Muscle layer of colon (tissue), 2 donors: Measurements from ENCODE around the gene LRP6.

Source experiments
- H3K27ac ChIP-seq: one replicate; pipeline ENCODE4 v1.7.0; 2013; ENCODE audit warnings: low read depth, mild to moderate bottlenecking, low read length, moderate library complexity
- H3K27me3 ChIP-seq, 2 donors: one replicate each; pipeline ENCODE4 v1.7.0; 2013; ENCODE audit warnings: low read length in 2 of 2, mild to moderate bottlenecking in 2 of 2; ENCODE audit not compliant: insufficient read depth in 2 of 2, control insufficient read depth in 1 of 2
- H3K36me3 ChIP-seq: one replicate; pipeline ENCODE4 v1.7.0; 2013; ENCODE audit warnings: mild to moderate bottlenecking, low read length; ENCODE audit not compliant: insufficient read depth
- H3K4me1 ChIP-seq: one replicate; pipeline ENCODE4 v1.7.0; 2013; ENCODE audit warnings: mild to moderate bottlenecking, low read length; ENCODE audit not compliant: insufficient read depth
- H3K4me3 ChIP-seq, 2 donors: one replicate each; pipeline ENCODE4 v1.7.0; 2013; ENCODE audit warnings: low read length in 2 of 2, low read depth in 1 of 2, mild to moderate bottlenecking in 1 of 2, moderate library complexity in 1 of 2
- H3K9ac ChIP-seq: one replicate; pipeline ENCODE4 v1.7.0; 2013; ENCODE audit warnings: low read length
- H3K9me3 ChIP-seq: one replicate; pipeline ENCODE4 v1.7.0; 2013; ENCODE audit warnings: mild to moderate bottlenecking, low read length
- donor health status: abdominal sarcoma.
- donor health status: Adenocarcinoma of cecum.

LRP6 gene

DNA sequence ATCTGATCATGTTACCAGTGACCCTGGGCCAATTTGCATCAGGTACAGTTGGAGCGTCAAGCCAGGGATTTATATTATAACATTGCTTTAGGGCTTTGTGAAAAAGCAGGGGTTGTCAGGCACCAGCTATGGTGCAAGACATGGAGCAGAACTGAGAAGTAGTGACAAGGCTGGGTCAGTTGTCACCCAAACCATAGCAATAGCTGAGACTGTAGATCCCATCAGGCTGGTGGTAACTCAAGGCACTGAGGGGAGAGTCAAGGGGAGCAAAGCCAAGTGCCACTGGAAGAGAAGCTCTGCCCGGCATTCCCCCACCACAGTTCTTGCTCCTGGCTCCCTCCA, 179.2 kb downstream of the LRP6 start:
- H3K9ac ChIP-seq = no peak overlapping the region

DNA sequence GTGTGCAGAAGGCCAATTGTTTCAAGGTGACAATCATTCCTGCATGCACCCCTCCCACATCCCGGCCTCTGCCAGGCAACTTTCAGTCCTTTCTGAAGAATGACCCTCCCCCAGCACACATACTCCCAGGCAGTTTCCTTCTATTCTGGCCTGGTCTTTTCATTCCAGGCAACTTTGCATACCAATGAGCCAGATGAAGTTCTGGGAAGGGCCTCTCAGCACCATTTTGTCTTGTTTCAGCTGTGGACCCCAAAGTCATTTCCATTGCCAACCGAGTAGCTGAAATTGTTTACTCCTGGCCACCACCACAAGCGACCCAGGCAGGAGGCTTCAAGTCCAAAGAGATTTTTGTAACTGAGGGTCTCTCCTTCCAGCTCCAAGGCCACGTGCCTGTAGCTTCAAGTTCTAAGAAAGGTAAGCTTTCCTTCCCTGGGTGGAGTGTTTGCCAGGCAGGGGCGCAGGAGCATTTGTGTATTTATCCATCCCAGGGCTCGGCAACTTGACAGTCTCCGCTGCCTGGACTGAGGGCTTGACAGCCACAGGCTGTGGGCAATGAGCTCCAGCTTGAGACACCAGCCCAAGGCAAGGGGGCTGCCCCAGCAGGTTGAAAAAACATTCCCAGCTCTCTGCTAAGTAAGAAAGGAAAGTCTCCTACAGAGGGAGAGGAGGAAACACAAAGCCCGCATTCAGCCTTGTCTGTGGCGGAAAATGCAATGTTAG, 179.7 kb downstream of the LRP6 start:
- Histone ChIP-seq H3K4me3 (no peak overlapping the region), H3K9ac (no peak overlapping the region), H3K27me3 (no peaks in the 10 kb centered on the region), H3K4me1 (no peaks in the 10 kb centered on the region), H3K9me3 (no peaks in the 10 kb centered on the region), H3K27ac (no peak overlapping the region), H3K36me3 (no peaks in the 10 kb centered on the region)

More for the DNA sequence above, 179.2 kb downstream of the LRP6 start:
- Histone ChIP-seq H3K9me3 (no peaks in the 10 kb centered on the region), H3K4me1 (no peaks in the 10 kb centered on the region), H3K36me3 (no peaks in the 10 kb centered on the region), H3K4me3 (no peak overlapping the region), H3K27ac (no peak overlapping the region), H3K27me3 (no peaks in the 10 kb centered on the region)

DNA sequence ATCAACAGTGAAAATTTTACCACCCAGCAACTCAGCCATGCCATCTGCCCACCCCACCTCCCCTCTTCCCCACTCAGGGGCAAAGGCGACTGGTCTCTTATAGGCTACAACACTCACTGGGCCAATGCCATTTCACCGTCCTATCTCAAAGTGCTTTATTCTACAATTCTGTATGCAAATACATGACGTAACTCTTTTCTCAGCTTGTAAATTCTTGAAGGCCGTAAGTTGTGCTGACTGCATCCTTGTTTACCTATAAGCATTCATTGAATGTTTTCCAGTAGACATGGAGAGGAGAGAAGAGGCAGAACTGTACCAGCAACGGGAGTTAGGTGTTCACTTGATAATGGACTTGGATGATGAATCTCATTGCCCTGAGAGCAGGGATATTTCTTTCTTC, 180.5 kb downstream of the LRP6 start:
- H3K27ac ChIP-seq = no peak overlapping the region
- H3K27me3 ChIP-seq = no peaks in the 10 kb centered on the region
- H3K4me1 ChIP-seq = no peaks in the 10 kb centered on the region
- H3K9ac ChIP-seq = no peak overlapping the region
- no peak overlapping the region for H3K4me3 ChIP-seq
- no peaks in the 10 kb centered on the region for H3K9me3 ChIP-seq
- no peaks in the 10 kb centered on the region for H3K36me3 ChIP-seq

DNA sequence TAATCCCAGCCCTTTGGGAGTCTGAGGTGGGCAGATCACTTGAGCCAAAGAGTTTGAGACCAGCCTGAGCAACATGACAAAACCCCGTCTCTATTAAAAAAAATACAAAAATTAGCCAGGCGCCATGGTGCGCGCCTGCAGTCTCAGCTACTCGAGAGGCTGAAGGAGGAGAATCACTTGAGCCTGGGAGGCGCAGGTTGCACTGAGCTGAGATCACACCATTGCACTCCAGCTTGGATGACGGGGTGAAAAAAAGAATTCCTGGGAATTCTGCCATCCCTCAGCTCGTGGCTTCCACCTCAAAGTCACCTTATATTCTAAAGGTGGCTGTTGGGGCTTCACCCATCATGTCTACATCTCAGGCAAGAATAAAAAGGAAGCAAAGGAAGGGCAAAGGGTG, 183.2 kb downstream of the LRP6 start:
- no peaks in the 10 kb centered on the region for H3K36me3 ChIP-seq
- H3K27ac ChIP-seq = no peak overlapping the region
- H3K9ac ChIP-seq = no peak overlapping the region
- H3K4me3 ChIP-seq = no peak overlapping the region
- H3K9me3 ChIP-seq = no peaks in the 10 kb centered on the region
- no peaks in the 10 kb centered on the region for H3K4me1 ChIP-seq
- H3K27me3 ChIP-seq = no peaks in the 10 kb centered on the region

DNA sequence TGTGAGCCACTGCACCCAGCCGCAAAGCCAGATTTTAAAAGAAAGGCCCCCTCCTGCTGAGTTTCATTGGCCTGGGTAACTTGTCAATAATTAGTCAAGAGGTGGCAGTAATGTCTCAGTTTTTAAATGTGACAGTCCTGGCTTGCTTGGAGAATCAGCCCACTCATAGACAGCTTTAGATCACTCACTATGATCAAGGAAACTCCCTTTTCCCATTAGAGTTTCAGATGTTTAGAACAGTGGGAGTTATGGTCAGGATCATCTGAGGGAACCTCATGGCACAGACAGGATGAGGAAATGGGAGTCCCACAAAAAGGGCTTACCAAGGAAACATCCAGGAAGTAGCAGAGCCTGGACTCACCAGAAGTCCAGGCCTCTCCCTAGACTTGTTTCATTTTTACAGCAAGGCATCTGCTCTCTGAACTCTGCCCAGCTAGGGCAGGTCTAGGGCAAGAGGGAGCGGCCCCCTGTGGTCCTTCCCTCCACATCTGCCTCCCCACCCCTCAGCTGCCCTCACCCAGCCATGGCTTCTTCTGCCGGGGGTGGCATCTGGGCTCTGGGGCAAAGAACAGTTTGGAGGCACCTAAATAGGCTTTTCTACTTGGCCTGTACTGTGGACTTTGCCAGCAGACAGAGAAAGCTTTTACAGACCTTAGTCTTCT, 184.9 kb downstream of the LRP6 start:
- H3K27me3 ChIP-seq = no peaks in the 10 kb centered on the region
- no peak overlapping the region for H3K27ac ChIP-seq
- H3K36me3 ChIP-seq = no peaks in the 10 kb centered on the region
- no peak overlapping the region for H3K4me3 ChIP-seq
- no peaks in the 10 kb centered on the region for H3K9me3 ChIP-seq
- no peak overlapping the region for H3K9ac ChIP-seq
- H3K4me1 ChIP-seq = no peaks in the 10 kb centered on the region

DNA sequence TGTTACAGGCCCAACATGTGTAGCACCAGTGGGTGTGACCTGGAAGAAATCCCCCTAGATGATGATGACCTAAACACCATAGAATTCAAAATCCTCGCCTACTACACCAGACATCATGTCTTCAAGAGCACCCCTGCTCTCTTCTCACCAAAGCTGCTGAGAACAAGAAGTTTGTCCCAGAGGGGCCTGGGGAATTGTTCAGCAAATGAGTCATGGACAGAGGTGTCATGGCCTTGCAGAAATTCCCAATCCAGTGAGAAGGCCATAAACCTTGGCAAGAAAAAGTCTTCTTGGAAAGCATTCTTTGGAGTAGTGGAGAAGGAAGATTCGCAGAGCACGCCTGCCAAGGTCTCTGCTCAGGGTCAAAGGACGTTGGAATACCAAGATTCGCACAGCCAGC, 187.6 kb downstream of the LRP6 start:
- no peak overlapping the region for H3K27ac ChIP-seq
- H3K9ac ChIP-seq = no peak overlapping the region
- H3K4me1 ChIP-seq = no peaks in the 10 kb centered on the region
- H3K36me3 ChIP-seq = no peaks in the 10 kb centered on the region
- H3K4me3 ChIP-seq = no peak overlapping the region
- no peaks in the 10 kb centered on the region for H3K27me3 ChIP-seq
- H3K9me3 ChIP-seq = no peaks in the 10 kb centered on the region

DNA sequence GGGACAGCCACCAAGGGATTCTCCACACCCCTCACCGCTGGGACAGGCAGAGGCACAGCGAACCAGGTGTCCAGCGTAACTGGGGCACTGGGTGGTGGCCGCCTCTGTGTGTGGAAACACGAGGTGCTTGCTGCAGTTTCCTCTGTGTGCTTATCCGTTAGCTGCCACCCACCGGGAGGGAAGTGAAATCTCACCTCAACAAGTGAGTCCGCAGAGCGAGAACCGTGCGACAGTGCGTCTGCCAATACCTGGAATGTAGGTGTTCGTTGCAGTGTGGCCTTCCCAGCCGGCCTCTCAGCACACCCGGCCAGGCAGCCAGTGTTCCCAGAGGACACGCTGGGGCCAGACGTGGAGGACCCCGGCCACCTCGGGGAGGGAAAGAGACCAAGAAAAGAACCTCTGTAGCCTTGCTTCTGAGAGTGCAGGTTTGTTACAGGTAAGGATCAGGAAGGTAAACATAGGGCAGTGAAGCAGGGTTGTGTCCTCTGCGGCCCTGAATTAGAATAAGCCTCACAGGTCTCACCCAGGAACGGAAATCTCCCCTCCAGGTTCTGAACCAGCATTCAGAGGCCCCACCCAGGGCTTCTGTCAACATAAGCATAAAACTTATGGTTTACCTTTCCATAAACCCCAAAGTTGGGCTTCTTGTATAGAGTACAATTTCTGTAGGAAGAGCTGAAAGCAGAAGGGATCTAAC, 194.6 kb downstream of the LRP6 start:
- Histone ChIP-seq H3K4me3 (no peak overlapping the region), H3K9ac (no peak overlapping the region)

DNA sequence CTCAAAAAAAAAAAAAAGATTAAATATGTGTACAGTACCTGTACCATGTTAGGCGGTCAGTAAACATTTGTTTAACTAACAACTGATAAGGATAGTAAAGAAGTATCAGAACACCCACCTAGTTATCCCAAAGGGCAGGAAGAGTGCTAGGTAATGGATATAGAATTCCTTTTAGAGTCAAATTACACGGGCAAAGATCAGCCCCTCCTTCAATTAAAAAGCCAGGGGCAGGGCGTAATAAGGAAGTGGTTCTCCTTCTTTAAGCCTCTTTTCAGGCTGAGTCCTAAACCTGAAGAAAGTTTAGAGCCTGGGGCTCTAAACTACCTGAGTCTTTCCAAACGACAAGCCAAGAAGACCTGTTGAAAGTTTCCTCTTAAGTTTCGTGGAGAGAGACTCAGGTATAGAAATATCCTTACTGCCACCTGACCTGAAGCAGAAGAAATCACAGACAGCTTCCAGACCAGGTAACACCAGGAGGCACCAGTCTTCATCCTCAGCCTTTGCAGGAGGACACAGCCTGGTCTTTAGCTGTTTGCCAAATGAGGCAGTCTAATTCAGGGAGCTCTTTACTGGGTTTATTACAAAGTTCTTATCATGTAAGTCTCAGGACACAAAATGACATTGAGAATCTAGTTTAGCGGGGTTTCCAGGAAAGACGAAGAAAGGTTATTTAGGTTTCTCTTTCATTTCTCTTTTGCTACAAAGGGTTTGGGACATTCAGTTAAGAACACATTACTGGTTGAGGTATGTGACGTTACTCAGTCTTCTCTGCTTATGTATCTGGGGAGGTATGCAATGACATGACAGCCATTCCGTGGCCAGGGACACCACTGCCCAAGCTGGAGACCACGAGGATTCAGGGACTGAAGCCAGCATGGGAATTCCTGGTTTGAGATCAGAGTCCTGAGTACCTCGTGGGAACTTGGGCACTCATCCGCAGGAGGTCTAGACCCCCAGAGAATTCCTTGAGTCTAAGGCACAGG, 195.9 kb downstream of the LRP6 start, which contains the start of gene BCL2L14:
BCL2L14 (plus strand) TSS at position 266 of the 983 bp plus-strand sequence. CDS start 8,367 bp downstream, outside the sequence.
- Histone ChIP-seq H3K9me3 (no peaks in the 10 kb centered on the region), H3K36me3 (no peaks in the 10 kb centered on the region), H3K9ac (no peak within 1 kb of the TSS), H3K4me1 (no peaks in the 10 kb centered on the region), H3K27ac (no peak within 1 kb of the TSS), H3K4me3 (no peak within 1 kb of the TSS), H3K27me3 (no peaks in the 10 kb centered on the region)

More for the DNA sequence above, 194.6 kb downstream of the LRP6 start:
- Histone ChIP-seq H3K27ac (no peak overlapping the region), H3K36me3 (no peaks in the 10 kb centered on the region), H3K9me3 (no peaks in the 10 kb centered on the region), H3K27me3 (no peaks in the 10 kb centered on the region), H3K4me1 (no peaks in the 10 kb centered on the region)

DNA sequence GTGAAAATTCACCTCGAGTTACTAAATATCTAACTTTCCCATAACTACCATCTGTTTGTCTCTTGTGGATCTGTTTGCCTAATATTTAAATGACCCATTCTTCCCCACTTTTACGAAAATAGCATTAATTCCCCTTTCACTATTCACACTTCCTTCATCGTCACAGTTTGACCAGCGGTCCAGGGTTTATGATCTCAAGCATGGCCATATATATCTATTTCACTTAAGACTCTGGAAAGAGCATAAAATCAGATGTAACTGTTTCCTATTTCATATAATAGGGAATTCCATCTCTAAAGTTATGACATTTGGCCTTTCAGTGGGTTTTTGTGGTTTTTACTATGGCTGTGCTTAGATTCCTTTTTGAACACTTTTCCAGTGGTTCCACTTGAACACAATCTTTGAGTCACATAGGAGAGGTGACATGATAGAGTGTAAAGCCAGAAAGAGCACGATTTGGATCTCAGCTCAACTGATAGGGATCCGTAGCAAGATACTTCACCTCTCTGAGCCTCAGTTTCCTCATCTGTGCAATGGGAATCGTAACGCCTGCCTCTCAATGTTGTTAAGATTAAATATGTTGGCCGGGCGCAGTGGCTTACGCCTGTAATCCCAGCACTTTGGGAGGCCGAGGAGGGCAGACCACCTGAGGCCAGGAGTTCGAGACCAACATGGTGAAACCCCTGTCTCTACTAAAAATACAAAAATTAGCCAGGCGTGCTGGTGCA, 196.9 kb downstream of the LRP6 start:
- no peaks in the 10 kb centered on the region for H3K36me3 ChIP-seq
- H3K9ac ChIP-seq = no peak overlapping the region
- no peak overlapping the region for H3K27ac ChIP-seq
- no peaks in the 10 kb centered on the region for H3K4me1 ChIP-seq
- no peaks in the 10 kb centered on the region for H3K9me3 ChIP-seq
- no peaks in the 10 kb centered on the region for H3K27me3 ChIP-seq
- H3K4me3 ChIP-seq = no peak overlapping the region

DNA sequence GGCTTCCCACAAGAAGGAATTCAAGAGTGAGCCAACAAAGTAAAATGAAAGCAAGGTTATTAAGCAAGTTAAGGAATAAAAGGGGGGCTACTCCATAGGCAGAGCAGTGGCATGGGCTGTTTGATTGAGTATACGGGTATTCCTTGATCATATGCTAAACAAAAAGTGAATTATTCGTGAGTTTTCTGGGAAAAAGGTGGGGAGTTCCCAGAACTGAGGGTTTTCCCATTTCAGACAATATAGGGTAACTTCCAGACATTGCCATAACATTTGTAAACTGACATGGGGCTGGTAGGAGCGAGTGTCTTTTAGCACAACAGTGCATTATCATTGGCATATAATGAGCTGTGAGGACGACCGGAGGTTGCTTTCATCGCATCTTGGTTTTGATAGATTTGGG, 198.1 kb downstream of the LRP6 start:
- Histone ChIP-seq H3K9ac (no peak overlapping the region), H3K36me3 (no peaks in the 10 kb centered on the region), H3K27me3 (no peaks in the 10 kb centered on the region), H3K4me3 (no peak overlapping the region), H3K27ac (no peak overlapping the region), H3K4me1 (no peaks in the 10 kb centered on the region), H3K9me3 (no peaks in the 10 kb centered on the region)
